Loucy (cell line): ENCODE results near the gene CPED1.

Experiments
- H2AFZ ChIP-seq: fragments of 200-600 bp; sonication (generic); 2 replicates; pipeline ENCODE4 v1.6.0; 2016; ENCODE audit warnings: antibody characterized with exemption, mild to moderate bottlenecking, low read length, moderate library complexity
- H3F3A ChIP-seq: fragments of 200-600 bp; 2 replicates; pipeline ENCODE4 v1.6.0; 2016; ENCODE audit warnings: antibody characterized with exemption, low read depth, mild to moderate bottlenecking
- H3K27me3 ChIP-seq: fragments of 200-600 bp; sonication (generic); 2 replicates; pipeline ENCODE4 v1.6.1; 2014; ENCODE audit warnings: low read length, mild to moderate bottlenecking; ENCODE audit not compliant: insufficient read depth, poor library complexity, severe bottlenecking
- H3K36me3 ChIP-seq: fragments of 200-600 bp; sonication (generic); 2 replicates; pipeline ENCODE4 v1.6.1; 2016; ENCODE audit warnings: low read length; ENCODE audit not compliant: insufficient read depth
- H3K4me1 ChIP-seq: fragments of 200-600 bp; sonication (generic); 2 replicates; pipeline ENCODE4 v1.5.1; 2014; ENCODE audit warnings: low read length, mild to moderate bottlenecking; ENCODE audit not compliant: insufficient read depth, poor library complexity, severe bottlenecking
- H3K4me2 ChIP-seq: fragments of 200-600 bp; sonication (generic); 2 replicates; pipeline ENCODE4 v1.6.0; 2014; ENCODE audit warnings: antibody characterized with exemption, low read length, low read depth, mild to moderate bottlenecking; ENCODE audit not compliant: poor library complexity, severe bottlenecking
- H3K4me3 ChIP-seq: fragments of 200-600 bp; sonication (generic); 2 replicates; pipeline ENCODE4 v1.5.1; 2014; ENCODE audit warnings: low read length, mild to moderate bottlenecking, mixed read lengths; ENCODE audit not compliant: poor library complexity, severe bottlenecking
- H3K79me2 ChIP-seq: fragments of 200-600 bp; sonication (generic); 2 replicates; pipeline ENCODE4 v1.6.1; 2014; ENCODE audit warnings: low read length; ENCODE audit not compliant: insufficient read depth
- H3K9ac ChIP-seq: fragments of 200-600 bp; sonication (generic); 2 replicates; pipeline ENCODE4 v1.6.0; 2014; ENCODE audit warnings: mild to moderate bottlenecking, low read depth, low read length, moderate library complexity; ENCODE audit not compliant: poor library complexity, severe bottlenecking
- H3K9me2 ChIP-seq: fragments of 200-600 bp; sonication (generic); replicated peaks from 2 replicates; pipeline ENCODE4 v1.6.1; 2016; ENCODE audit warnings: low read depth, low read length, mixed read lengths
- H3K9me3 ChIP-seq: fragments of 200-600 bp; sonication (generic); 2 replicates; pipeline ENCODE4 v1.6.1; 2014; ENCODE audit warnings: mild to moderate bottlenecking, antibody characterized with exemption, low read length, low read depth; ENCODE audit not compliant: insufficient read depth
- H4K20me1 ChIP-seq: fragments of 200-600 bp; sonication (generic); 2 replicates; pipeline ENCODE4 v1.6.0; 2014; ENCODE audit warnings: antibody characterized with exemption, low read length, mild to moderate bottlenecking; ENCODE audit not compliant: insufficient read depth, poor library complexity, severe bottlenecking
- CTCF ChIP-seq: fragments of 200-600 bp; sonication (generic); conservative IDR thresholded peaks from 2 replicates; pipeline ENCODE4 v1.5.1; 2014; ENCODE audit warnings: mild to moderate bottlenecking, antibody characterized with exemption, low read length
- EZH2phosphoT487 ChIP-seq: fragments of 200-600 bp; IDR thresholded peaks from 2 replicates; pipeline ENCODE4 v1.6.1; 2018; ENCODE audit warnings: antibody characterized with exemption, mild to moderate bottlenecking, moderate library complexity, borderline replicate concordance

The CPED1 gene

GRCh38 chr7:121019018-121019417, 30.5 kb downstream of the CPED1 start:
- TF ChIP-seq CTCF = no peak
- no peaks in the 10 kb centered on the region for H3K4me1 ChIP-seq
- no peak overlapping the region for H3K9ac ChIP-seq
- no peak overlapping the region for H2AFZ ChIP-seq
- no peaks in the 10 kb centered on the region for H4K20me1 ChIP-seq
- no peak overlapping the region for H3K4me3 ChIP-seq
- H3K9me2 ChIP-seq = no peaks in the 10 kb centered on the region
- H3K79me2 ChIP-seq = no peaks in the 10 kb centered on the region
- H3K27me3 ChIP-seq = no peaks in the 10 kb centered on the region
- no peaks in the 10 kb centered on the region for H3K36me3 ChIP-seq
- no peaks in the 10 kb centered on the region for H3F3A ChIP-seq
- H3K4me2 ChIP-seq = no peak overlapping the region
- H3K9me3 ChIP-seq = no peaks in the 10 kb centered on the region

- TF ChIP-seq CTCF = no peak
- TF ChIP-seq EZH2phosphoT487 = no peak
- Histone ChIP-seq H2AFZ (no peak overlapping the region), H3K9ac (no peak overlapping the region), H3K79me2 (no peaks in the 10 kb centered on the region), H3K27me3 (no peaks in the 10 kb centered on the region), H3K36me3 (no peaks in the 10 kb centered on the region), H4K20me1 (no peaks in the 10 kb centered on the region), H3F3A (no peaks in the 10 kb centered on the region), H3K4me1 (no peaks in the 10 kb centered on the region), H3K9me2 (no peaks in the 10 kb centered on the region), H3K9me3 (no peaks in the 10 kb centered on the region), H3K4me3 (no peak overlapping the region), H3K4me2 (no peak overlapping the region)
Measured at GRCh38 chr7:121020249-121020988, 31.9 kb downstream of the CPED1 start.

- no peaks in the 10 kb centered on the region for H3K27me3 ChIP-seq
- H3K9me3 ChIP-seq = no peaks in the 10 kb centered on the region
- H3K36me3 ChIP-seq = no peaks in the 10 kb centered on the region
- no peaks in the 10 kb centered on the region for H4K20me1 ChIP-seq
- no peaks in the 10 kb centered on the region for H3K9me2 ChIP-seq
- no peak overlapping the region for H3K4me3 ChIP-seq
- TF ChIP-seq EZH2phosphoT487 (no peak), CTCF (no peak)
- H3K9ac ChIP-seq = no peak overlapping the region
- H3K4me2 ChIP-seq = no peak overlapping the region
- no peaks in the 10 kb centered on the region for H3K4me1 ChIP-seq
- H3F3A ChIP-seq = no peaks in the 10 kb centered on the region
- no peaks in the 10 kb centered on the region for H3K79me2 ChIP-seq
- H2AFZ ChIP-seq = no peak overlapping the region
Measured at GRCh38 chr7:121020989-121021969, 32.8 kb downstream of the CPED1 start.
